Measurements from ENCODE around the gene RNF113A.
"Not testable (repeated sequence)": the region's sequence is repeated elsewhere in the genome, so short reads cannot be mapped to it uniquely, and the experiment has no call there.

RNF113A gene

DNA sequence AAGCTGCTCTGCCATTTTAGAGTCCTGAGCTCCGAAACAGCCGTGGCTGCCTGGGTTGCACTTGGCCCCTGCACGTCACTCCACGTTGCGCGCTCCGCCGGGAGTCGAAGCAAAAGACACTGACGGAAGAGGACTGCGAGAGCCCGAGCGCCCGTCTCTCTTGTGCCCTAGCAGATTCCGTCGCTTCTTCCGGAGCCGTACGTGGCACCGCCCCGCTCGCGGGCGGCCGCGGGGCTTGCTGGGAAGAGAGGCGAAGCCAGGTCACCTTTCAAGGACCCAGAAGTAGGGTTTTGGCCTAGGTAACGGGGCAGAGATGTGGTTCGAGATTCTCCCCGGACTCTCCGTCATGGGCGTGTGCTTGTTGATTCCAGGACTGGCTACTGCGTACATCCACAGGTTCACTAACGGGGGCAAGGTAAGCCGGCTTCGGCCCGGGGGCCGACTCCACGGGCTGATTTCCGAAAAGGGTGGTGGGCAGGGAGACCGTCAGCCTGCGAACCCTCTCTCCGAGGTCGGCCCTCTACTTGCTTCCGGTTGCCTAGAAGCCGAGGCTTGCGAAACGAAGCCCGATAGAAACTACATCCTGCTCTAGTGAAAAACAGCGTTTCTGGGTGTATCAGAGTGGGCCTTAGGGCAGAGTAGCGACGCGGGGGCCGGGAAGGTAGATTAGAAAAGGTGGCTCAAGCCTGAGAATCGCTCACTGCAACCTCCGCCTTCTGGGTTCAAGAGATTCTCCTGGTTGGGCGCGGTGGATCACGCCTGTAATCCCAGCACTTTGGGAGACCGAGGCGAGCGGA is at the start of gene RNF113A, which contains the start of gene NDUFA1:
Gene RNF113A, minus strand, starts transcription at position 135 of the 797 bp plus-strand sequence. Its CDS starts 120 bp downstream, at position 15.
Gene NDUFA1, plus strand, starts transcription at position 234 of the 797 bp plus-strand sequence. Its CDS starts 80 bp downstream, at position 314.
- peak; percentile 94 to 97 for DNase-seq

DNA sequence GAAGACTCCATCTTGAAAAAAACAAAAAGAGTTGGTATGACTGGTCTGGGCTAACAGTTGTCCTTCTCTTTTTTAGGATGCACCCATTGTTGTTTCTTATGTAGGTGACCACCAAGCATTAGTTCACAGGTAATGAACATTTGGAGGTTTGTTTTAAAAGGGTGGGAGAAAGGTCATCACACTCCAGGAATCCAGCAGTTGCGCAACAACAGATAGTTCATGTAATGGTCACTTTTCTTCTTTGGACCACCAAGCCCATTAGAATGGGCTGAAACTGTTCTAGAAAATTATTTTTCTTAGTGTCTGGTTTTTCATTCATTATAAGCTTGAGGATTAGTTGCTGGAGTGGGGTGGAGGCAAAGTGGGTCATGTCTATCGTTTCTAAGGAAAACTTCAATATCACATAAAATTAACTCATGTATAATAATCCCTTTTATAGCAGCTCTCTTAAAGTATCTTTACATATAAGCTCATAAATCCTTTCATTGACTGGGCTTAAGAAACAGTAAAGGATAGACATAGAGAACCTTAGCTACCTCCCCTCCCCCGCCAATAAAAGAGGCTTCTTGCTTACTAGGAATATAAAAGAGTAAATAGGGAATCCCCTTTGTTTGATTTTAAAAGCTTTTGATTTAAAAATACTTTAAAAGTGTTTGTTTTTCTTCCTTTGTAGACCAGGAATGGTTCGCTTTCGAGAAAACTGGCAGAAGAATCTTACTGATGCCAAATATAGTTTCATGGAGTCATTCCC is 48.5 kb upstream of the RNF113A start:
- DNase-seq, result no peak

DNA sequence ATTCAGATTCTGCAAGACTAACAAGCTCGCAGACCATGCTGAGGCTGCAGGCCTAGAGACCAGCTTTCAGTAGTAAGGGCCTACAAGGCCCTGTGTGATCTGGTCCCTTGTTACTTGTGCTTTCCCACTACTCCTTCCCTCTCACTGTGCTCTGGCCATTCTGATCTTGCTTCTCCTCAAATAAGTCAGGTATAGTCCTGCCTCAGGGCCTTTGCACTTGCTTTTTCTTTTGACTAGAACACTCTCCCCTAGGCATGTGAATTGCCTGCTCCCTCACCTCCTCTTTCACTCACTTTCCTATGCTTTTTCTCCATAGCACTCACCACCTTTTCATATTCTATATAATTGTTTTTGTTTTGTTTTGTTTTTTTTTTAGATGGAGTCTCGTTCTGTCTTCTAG is 46.3 kb upstream of the RNF113A start:
- DNase-seq, result no peak

DNA sequence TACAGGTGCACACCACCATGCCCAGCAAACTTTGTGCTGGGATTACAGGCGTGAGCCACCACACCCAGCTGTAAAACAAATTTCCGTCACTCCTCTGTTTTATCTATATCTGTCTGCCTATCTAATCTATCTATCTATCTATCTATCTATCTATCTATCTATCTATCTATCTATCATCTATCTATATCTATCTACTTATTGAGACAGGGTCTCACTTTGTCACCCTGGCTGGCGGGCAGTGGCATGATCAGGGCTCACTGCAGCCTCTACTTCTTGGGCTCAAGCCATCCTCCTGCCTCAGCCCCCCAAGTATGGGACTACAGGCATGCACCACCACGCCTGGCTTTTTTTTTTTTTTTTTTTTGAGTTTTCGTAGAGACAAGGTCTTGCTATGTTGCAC is 44.8 kb upstream of the RNF113A start:
- no peak for DNase-seq

DNA sequence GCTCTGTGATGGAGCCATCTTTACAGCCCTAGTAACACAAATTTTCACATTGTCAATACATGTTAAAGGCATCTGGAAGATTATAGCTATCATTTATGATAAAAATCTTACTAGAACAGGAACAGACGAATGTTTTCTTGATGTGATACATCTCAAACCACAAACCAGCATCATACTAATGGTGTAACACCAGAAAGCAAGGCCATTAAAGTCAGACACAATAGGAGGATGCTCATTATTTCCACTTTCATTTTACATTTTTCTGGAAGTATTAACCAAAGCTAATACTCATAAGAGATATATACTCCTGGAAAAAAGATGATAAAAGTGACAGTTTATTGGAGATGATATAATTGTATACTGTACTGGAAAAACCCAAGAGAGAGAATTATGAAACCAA is 29.4 kb upstream of the RNF113A start:
- DNase-seq, result no peak

DNA sequence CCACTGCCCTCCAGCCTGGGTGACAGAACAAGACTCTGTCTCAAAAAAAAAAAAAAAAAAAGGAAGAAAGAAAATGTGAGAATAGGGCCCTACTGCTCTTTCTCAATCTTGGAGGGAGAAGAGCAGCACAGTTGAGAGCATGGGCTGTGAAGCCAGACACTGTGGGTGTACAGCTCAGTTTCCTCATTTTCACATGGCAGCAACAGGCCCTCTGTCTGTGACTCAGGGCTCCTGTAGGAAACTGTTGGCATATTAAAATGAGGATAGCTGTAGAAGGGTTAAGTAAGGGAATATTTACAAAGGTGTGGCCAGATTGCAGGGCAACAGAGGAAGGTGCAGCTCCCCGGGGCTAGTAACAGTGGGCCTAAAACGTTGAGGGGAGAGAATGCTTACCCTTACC is 27.6 kb upstream of the RNF113A start:
- no peak for DNase-seq

DNA sequence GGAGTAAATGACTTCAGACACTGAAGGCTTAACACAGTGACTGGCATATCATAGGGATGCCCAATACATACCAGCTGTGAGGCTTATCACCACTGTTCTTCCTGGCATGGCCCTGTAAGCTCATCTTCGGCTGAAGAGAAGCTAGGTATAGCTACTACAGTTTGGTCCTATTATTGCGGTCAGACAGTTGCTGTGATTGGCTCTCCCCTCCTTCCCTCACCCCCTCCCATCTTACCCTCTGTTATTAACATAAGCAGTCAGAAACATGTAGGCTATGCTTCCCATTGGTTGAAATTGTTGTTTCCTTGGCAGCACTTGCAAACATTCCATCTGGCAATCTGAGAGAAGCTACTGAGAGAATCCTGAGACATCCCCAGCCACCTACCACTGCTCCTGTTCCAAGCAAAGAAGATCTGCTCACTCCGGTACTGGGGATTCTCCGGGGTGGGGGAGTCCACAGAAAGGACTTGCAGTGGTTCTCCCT is 24.4 kb upstream of the RNF113A start, which contains the start of gene AKAP14:
Gene AKAP14, plus strand, starts transcription at position 51 of the 484 bp plus-strand sequence. CDS start 7,331 bp downstream, outside the sequence.
- no peak for DNase-seq

DNA sequence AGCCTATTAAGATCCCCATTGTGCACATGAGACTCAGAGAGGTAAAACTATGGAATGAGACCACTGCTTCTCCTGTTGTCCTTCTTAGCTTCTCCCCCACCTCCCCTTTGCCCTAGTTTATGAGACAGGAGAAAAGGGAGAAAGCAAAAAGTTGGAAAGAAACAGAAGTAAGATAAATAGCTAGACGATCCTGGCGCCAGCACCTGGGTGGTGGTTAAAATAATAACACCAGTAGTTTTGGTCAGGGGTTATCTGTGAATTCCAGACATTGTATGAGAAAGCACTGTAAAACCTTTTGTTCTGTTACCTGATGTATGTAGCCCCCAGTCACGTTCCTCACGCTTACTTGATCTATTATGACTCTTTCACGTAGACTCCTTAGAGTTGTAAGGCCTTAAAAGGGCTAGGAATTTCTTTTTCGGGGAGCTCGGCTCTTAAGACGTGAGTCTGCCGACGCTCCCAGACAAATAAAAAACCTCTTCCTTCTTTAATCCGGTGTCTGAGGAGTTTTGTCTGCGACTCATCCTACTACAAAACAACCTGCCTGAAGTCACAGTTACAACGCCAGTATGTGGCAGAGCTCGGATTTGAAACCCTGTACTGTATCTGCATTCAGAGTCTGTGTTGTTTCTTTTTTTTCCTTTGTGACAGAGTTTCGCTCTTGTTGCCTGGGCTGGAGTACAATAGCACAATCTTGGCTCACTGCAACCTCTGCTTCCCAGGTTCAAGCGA is 20.6 kb upstream of the RNF113A start:
- DNase-seq, result not testable (repeated sequence)

DNA sequence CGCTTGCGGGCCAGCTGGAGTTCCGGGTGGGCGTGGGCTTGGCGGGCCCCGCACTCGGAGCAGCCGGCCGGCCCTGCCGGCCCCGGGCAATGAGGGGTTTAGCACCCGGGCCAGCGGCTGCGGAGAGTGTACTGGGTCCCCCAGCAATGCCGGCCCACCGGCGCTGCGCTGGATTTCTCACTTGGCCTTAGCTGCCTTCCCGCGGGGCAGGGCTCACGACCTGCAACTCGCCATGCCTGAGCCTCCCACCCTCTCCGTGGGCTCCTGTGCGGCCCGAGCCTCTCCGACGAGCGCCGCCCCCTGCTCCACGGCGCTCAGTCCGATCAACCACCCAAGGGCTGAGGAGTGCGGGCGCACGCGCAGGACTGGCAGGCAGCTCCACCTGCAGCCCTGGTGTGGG is 19.1 kb upstream of the RNF113A start:
- not testable (repeated sequence) for DNase-seq

DNA sequence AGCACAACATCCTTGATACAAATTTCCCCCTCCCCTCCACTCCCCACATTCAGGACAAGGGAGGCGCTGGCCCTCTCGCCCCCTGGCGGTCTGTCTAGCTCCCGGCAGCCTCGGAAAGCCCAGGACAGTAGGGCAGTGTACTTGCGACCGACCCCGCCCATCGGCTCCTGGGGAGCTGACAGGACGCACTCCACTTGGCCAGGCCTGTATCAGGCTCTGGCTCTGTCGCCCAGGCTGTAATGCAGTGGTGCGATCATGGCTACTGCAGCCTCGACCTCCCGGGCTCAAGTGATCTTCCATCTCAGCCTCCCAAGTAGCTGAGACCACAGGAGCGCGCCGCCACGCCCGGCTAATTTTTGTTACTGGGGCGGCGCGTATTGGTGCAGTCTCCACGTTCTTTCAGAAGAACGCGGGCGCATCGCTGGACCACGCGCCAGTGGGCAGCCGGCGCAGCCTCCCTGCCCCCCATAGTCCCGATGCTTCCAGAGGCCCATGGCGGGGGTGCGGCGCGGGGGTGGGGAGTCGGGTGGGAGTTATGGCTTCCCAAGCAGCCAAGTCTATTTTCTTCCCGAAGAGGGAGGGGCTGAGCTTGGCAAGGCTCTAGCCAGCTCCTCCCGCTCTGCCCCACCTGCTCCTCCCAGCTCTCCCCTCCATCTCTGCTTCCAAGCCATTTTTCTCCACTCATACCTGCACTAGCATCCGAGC is 16.3 kb upstream of the RNF113A start:
- DNase-seq, result peak; percentile 41 to 48

DNA sequence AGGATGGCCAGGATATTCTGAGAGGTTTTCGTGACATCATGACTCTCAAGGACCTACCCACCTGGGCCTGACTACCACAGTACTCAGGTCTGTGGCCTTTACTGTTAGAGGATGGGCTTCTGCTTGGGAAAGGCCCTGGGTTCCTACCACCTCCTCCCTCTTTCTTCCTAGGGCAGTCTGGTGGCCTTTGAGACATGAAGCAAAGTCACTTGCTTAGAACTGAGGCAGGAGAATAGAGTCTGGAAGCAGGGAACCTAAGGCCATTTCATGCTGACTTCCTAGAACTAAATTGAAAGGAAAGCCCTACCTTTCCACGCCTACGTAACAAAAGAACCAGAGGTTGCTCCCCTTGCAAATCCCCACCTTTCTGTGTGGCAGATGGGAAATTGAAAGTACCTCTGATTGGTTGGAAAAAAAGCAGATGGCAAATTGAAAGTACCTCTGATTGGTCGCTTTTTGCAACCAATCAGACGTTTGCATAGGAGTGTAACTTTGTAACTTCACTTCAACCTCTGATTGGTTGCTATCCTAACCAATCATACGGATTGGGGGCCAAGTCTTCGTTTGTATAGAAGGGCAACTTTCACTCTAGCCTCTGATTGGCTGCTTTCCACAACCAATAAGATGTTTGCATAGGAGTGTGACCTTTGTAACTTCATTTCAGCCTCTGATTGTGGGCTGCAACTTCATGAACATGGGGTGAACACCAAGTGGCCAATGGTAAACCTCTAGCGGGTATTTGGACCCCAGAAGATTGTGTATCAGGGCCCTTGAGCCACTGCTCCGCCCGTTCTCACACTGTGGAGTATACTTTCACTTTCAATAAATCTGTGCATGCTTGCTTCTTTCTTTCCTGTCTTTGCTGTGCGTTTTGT is 14.3 kb upstream of the RNF113A start:
- no peak for DNase-seq

DNA sequence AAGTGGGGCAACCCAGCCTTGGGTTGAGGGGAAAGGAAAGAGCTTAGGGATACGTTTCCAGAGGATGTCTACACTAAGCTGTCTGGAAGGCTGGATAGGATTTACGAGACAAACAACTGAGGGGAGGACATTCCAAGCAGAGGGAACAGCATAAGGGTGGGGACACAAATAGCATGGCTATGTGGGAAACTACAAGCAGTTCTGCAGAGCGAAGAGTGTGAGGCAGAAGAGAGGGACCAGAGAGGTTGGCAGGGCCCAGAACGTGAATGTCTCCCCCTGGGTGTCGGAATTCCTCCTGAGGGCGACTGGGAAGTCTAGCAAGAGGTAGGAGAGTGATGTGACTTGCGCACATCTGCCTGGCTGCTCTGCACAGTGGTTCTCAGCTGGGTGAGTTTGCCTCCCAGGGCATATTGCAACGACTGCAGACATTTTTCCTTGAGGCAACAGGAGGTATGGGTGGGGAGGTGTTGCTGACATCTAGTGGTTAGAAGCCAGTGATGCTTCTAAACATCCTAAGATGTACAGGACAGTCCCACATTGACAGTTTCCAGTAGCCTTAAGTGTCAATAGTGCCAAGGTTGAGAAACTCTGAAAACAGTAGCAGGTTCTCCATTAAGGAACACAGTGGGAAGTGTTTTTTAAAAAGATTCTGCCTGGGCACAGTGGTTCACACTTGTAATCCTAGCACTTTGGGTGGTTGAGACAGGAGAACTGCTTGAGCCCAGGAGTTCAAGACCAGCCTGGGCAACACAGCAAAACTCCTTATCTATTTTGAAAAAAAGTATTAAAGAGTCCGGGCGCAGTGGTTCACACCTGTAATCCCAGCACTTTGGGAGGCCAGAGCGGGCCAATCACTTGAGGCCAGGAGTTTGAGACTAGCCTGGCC is 9.3 kb upstream of the RNF113A start:
- DNase-seq, result peak; percentile 59 to 66

DNA sequence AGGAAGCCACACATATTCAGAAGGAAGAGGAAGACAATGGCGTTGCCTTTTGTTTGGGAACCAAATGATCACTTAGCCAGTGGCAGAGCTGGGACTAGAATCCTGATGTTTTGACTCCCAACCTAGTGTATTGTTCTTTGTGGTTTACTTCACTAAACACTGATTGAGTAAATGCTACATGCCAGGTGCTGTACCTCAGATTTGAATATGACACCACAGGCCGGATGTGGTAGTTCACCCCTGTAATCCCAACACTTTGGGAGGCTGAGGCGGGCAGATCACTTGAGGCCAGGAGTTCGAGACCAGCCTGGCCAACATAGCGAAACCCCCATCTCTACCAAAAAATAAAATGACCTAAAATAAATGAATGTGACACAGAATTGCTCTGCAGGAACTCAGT is 8.5 kb upstream of the RNF113A start:
- no peak for DNase-seq

DNA sequence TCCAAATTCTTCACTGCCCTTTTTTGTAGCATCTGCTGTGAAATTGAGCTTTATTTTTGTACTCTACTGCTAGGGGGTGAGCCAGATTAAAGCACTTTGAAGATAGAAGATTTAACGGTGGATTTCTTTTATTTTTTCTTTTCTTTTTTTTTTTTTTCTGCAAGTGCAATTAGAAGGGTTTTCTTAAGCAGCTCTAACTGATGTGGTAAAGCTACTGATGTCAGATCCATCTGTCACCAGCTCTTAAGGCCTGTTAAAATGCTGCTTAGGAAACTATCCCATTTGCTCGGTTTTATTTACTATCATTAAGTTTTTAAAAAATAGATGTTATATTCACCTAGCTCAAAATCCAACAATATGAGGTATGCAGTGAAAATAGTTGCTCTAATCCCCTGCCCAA is 7.2 kb upstream of the RNF113A start:
- DNase-seq, result no peak

DNA sequence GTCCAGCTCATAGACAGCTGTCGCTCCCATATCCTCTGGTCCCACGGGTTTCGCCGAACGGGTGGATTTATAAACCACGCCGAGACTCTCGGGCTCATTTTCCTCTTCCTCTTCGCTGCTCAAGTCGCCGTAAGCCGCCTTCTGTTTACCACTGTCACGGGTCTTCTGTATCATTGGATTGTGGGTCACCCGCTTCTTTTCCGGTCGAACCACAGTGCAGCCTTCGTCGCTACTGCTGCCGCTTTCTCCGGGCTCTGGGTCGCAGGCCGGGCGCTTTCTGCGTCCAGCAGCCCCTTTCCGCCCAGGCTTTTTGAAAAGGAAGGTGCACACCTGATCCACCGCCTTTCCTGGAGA is 311 bp downstream of the RNF113A start:
- DNase-seq, result peak in 1 of 2 experiments; percentile 75

DNA sequence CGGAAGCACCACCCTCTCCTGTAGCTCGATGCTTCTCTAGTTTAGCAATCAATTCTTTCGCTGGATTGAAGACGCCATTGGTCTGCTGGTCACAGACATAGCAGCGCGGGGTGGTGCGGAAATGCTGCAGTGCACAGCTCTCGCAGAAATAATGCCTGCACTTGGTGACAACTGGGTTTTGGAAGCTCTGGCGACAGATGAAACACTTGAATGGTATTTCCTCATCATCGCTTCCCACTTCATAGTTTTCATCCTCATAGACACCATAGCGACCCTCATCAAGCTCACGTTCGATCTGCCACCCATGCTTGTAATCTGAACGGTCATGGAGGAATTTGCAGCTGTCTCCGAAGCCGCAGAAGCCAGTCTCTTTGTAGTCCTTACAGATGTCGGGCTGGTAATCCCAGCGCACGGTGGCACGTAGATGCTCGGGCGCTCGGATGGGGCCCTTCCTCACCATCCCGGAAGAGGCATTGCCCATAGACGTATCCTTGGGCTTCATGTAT is 854 bp downstream of the RNF113A start:
- peak; percentile 36 to 65 for DNase-seq

DNA sequence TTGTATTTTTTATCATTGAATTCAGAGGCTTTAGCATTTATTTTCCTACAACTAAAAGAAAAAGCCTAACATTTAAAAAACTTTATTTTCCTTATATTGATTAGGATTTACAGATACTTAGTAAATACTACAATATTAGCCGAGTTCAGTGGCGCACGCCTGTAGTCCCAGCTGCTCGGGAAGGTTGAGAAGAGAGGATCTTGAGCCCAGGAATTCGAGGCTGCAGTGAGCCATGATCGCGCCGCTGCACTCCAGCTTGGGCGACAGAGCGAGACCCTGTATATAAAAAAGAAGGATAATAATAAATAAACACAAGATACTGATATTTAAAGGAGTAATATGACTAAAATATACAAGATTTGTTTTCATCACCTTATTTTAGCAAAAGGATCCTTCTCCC is 18.1 kb downstream of the RNF113A start:
- DNase-seq, result peak in 1 of 2 experiments; percentile 32

DNA sequence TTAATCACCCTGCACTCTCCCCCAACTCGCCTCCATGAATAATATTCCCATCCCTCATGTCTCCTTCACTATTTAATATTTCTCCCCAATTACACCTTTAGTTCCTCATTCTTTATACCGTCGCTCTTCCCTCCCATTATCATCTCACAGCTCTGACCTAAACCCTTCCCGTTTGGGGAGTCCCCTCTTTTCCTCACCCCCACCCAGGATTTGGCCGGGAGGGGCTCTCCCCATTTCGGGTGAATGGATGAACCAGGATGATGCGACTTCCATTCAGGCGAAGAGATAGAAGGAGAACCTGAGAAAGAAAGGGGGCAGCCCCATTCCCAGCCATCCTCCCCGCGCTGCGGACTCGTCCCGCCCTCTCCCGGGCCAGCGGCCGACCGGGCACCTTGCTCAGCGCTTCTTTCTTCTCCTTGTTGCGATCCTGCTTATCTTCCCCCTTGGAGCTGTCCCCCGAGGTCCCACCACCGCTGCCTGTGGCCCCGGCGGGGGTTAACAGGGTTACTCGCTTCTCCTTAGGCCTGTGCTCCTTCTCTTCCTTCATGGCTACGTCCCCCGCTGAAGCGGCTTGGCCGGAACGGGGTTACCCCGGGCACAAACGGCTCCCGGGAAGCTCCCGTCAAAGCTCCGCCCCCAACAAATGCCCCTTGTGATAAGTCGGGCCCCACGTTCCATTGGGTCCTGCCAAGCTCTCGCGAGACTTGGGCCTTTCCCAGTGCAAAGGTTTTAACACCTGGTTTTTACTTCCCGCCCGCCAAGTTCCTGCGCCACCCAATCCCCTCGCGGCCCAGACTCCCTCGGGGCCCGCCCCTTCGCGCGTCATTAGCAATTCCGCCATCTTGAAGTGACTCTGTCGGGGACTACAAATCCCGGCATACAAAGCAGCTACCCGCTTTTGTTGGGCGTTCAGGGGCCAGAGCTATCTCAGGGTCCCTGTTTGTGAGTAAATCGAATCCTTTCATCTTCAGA is 18.9 kb downstream of the RNF113A start, which contains the start of gene UPF3B:
Gene UPF3B, minus strand, starts transcription at position 582 of the 972 bp plus-strand sequence. Its CDS starts 35 bp downstream, at position 547.
- peak; percentile 100 for DNase-seq

DNA sequence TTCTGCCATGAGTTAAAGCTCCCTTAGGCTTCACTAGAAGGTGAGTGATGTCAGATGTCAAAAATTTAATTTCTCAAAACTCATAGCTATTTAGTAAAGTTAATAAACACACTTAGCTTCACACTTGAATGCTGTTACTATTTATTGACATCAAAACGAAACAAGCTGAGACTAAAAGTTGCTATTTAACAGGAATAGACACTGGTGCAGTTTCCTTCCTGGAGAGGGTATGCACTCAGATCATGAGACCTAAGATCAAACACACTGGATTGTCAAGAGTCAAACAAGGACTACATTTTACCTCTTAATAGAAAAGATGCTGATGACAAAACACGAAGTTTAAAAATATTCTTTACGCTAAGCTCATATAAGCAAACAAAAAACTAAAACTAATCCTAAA is 37.6 kb downstream of the RNF113A start:
- DNase-seq, result no peak

All from NCI-H2081 (cell line).